Stimulated activated CD8-positive, alpha-beta memory T cell treated with anti-CD3 and anti-CD28 coated beads, Interleukin-4, amount 100 ng/mL, for 1 hour (primary cell): ENCODE measurements around the gene GNAI2.
"Not testable (repeated sequence)": the region's sequence is repeated elsewhere in the genome, so short reads cannot be mapped to it uniquely, and the experiment has no call there.

Experiments
- DNase-seq, 2 donors: peaks; one replicate each; pipeline ENCODE4 v3.0.0-alpha.2; 2020; ENCODE audit warnings: low read depth in 2 of 2, low spot score in 1 of 2

GNAI2 gene

DNA sequence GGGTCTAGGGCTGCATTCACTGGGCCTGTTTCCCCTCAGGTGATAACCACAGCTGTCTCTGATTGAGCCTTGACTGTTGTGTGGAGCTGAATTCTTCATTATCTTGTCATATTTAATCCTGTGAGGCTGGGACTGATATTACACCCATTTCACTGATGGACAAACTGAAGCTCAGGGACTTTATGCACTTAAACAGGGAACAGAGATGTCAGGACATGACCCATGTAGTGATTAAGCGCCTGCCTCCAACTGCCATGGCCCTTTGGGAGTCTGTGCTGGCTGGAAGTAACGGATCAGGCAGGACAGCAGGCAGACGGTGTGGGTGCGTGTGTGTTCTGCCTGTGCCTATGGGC, 7.5 kb downstream of the GNAI2 start:
- no peak for DNase-seq

DNA sequence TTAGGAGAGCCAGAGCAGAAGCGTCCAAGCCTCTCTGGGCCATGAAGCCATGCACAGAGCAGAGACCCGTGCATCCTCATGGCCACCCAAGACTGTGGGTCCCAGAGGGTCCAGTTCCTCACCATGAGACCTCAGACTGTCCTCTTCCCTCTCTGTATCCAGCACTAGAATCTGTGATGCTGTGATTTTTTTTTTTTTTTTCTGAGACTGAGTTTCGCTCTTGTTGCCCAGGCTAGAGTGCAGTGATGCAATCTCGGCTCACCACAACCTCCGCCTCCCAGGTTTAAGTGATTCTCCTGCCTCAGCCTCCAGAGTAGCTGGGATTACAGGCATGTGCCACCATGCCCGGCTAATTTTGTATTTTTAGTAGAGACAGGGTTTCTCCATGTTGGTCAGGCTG, 8.8 kb downstream of the GNAI2 start:
- DNase-seq = not testable (repeated sequence)

DNA sequence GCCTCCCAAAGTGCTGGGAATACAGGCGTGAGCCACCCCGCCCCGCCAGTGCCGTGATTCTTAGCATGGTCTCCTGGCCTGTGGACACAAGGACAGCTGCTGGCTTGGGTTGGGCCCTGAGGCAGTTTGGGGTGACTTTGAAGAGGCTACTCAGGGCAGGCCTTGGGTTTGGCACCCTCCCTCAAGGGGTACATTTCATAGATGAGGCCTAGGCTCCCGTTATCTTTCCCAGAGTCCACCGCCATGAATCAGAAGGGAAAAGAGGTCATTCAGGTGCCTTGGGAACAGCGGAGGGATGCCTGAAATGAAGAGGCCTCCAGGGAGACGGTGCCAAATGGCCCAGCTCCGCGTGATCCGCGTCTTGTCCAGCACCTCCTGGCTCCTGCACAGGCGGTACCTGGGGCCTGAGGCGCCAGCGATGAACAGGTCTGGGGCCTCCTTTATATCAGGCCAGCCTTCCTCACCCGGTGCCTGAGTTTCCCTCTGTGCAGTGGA, 9.3 kb downstream of the GNAI2 start:
- DNase-seq = no peak

DNA sequence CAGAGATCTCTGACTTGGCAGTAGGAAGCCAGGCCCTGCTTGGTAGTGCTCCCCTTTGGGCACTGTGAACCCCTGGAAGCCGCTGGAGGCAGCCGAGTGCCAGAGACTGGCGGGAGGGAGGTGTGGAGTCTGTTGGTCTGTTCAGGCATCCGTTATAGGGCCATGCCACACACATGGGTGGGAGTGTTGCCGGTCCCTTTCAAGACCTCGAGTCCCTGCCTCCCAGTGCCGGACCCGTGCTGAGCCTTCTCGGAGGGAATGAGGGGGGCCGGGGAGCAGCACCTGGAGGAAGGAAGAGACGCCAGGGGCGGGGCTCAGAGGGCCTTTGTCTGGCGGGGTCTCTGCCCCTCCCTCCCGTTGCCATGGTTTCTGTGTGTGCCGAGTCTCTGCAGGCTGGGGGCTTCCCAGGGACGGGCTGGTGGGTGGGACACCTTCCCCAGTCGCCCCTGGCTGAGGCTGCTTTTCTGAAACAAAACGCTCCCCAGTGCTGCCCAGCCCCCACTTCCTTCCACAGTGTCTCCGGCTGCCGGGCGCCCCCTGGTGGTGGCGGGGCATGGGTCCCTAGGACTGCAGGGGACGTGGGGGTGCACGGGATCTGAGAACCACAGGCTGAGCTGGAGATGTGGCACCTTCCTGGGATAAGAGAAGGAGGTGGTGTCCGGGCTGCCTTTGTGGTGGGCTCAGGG, 10.0 kb downstream of the GNAI2 start:
- peak; percentile 90 to 98 for DNase-seq

DNA sequence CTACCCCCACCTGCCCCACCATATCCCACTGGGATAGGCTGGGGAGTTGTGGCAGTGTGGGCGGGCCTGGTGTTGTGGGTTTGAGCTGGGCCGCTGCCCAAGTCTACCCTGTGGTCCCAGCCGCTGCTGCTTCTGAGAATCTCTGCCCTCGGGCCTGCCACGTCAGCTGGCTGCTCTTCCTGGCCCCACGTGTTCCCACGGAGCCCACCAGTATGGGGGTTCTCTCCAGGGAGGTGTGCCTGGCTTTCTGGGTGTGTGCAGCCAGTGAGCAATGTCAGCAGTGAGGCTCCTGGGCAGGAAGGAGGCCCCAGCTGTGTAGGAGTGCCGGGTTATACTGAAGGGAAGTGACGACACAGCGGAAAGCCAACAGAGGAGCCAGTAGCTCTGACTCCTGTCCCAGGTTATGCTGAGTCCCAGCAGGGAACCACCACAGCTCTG, 10.5 kb downstream of the GNAI2 start:
- peak; percentile 56 to 63 for DNase-seq

DNA sequence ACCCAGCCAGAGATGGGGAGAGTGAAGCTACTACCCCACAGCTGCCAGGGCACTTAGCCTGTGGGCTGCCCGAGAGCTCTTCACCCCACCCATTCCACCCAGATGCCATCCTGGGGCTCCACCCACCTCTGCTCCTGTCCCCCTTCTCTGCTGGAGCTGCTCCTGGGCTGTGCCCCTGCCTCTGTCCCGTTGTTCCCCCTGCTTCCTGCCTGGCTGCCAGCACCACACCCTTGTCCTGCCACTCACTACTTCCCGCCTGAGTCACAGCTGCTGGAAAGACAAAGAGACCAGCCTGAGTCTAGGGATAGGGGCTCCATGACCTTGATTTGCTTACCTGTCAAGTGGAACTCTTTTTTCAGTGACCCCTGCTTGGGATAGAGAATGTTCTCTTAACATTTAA, 12.4 kb downstream of the GNAI2 start:
- DNase-seq = no peak

DNA sequence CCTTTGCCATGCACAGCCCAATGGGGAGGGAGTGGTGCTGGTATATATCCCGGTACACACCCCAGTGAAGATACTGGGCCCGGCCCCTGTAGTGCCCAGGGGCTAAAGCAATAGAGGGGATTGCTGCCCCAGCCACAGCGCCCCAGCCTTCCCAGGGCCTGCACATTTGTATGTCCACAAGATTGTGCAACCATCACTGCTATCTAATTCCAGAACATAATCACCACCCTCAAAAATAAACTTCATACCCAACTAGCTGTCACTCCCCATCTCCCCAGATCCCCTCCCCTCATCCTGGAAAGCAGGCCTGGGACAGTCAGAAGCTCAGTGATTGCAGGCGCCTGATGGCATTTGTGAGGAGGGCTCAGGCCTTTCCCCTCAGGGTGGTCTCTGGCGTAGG, 13.5 kb downstream of the GNAI2 start:
- DNase-seq = no peak

DNA sequence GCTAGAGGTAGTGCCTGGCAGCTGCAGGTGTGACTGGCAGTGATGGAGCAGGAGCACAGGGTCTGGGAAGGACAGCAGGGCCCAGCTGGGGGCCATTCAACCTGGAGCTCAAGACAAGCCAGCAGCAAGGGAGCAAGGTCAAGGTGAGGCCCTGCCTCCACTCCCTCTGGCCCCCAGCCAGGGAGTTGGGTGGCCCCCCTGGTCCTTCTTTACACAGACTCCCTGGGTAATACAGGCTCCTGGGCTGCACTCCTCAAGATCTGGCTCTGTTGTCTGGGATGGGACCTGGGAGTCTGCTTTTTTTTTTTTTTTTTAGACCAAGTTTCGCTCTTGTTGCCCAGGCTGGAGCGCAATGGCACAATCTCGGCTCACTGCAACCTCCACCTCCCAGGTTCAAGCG, 14.5 kb downstream of the GNAI2 start:
- DNase-seq = no peak

DNA sequence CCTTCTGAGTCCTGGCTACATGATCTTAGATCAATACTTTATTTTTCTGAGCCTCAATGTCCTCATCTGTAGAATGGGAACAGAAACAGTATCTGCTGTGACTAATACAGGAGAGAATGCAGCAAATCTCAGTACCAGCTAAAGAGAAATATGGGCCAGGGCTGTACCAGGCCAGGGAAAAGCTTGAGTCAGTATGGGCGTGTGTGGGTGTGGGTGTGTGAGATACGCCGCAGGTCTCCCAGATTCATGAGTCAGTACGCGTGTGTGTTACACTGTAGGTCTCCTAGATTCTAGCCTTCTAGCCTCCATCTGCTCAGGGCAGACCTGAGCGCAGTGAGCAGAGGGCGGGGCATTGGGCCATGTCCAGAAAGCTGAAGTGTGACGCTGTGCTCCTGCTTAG, 15.2 kb downstream of the GNAI2 start:
- no peak for DNase-seq

DNA sequence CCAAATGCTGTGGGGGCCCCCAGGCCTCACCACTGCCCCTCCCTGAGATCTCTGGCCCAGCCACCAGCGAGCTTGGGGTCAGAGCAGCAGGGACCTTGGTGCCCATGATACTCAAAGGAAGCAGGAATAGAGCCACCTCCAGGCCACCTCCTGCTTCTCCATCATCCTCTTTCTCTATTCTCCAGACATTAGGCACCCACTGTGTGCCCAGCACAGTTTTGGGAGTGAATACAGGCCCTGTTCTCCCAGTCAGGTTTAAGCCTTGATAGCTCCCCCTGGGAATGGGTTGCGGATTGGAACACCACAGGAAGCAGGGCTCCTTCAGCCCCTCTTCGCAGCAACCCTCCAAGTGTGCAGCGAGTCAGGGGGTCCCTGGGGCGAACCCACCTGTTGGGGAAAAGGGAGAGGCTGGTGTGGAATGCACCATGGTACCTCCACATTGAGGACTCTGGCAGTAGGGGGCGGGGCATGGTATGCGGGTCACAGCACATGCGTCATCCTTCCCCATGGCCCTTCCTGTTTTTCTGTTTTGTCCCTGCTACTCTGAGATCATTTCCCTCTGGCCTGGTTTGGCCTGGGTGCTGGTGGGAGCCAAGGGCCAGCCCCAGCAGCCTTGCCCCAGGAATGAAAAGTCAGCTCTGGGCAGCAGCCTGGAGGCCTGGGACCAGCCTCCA, 18.7 kb downstream of the GNAI2 start:
- no peak for DNase-seq

DNA sequence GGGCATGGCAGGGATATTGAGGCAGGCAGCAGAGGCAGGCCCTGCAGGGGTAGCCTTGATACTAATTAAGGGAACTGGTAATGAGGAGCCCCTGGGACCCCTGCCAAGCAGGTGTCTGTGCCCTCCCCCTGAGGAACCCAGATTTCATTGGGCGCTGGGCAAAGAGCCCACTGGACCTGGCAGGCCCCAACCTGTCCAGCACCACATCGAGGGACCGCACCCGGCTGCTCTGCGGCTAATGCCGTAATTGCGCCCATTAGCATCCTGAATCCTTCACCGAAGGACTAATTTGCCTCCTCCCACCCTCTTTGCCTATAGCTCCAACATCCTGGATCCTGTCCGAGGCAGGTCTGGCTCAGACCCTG, 19.2 kb downstream of the GNAI2 start:
- no peak for DNase-seq

DNA sequence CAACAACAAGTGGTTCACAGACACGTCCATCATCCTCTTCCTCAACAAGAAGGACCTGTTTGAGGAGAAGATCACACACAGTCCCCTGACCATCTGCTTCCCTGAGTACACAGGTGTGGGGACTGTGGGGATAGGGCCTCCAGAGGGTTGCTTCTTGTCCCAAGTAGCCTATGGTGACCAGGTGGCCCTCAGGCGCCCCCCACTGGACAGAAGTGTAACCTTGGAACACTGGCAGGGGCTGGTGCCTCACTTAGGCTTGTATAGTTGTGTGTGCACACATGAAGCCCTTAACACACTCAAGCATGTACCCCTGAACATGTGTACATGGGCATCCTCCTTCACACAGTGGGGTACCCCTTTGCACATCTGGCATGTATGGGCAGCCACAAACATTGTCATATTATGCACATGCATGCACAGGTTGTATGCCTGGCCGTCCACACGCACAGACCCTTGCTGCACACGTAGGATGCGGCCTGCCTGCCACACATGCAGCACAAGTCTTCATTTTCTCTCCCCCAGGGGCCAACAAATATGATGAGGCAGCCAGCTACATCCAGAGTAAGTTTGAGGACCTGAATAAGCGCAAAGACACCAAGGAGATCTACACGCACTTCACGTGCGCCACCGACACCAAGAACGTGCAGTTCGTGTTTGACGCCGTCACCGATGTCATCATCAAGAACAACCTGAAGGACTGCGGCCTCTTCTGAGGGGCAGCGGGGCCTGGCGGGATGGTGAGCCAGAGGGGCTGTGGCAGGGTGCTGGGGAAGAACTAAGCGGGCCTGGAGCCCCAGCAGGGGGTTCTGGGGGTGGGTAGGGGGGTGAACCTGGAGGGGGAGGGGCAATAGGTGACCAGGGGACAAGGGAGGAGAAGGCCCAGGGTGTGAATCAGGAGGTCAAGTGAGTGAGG, 21.2 kb downstream of the GNAI2 start:
- no peak for DNase-seq

DNA sequence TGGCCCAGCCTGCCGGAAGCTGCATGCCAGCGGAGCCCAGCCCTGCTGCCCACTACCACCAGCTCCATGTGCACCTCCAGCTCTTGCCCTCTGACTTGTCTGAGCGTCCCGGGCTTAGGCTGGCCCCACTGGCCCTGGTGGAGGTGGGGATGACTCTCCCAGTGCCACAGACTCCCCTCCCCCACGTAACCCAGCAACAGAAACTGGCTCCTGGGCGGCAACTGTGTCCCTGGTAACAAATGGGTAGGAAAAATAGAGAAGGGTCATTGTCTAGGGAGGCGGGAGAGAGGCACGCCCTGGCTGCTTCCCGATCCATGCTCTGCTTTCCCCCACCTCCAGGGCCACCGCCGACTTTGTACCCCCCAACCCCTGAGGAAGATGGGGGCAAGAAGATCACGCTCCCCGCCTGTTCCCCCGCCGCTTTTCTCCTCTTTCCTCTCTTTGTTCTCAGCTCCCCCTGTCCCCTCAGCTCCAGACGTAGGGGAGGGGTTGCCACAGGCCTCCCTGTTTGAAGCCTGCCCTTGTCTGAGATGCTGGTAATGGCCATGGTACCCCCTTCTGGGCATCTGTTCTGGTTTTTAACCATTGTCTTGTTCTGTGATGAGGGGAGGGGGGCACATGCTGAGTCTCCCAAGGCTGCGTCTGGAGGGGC, 22.2 kb downstream of the GNAI2 start:
- no peak for DNase-seq

DNA sequence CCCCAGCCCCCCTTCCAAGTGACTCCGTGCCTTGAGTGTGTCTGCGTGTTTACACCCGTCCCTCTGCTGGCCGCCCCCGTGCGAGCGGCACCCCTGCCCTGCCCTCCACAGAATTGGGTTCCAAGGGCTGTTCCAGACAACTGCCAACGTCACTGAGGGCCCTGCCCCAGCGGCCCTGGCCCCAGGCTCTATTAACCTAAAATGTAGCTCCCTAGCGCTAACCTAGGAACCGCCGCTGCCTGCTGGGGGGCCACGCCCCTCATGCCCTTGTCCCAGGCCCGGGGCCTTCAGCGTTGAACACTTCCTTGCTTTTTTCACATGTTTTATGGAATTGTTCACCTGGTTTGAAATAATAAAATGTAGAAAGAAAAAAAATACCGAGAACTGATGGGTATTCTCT, 23.0 kb downstream of the GNAI2 start:
- no peak for DNase-seq

DNA sequence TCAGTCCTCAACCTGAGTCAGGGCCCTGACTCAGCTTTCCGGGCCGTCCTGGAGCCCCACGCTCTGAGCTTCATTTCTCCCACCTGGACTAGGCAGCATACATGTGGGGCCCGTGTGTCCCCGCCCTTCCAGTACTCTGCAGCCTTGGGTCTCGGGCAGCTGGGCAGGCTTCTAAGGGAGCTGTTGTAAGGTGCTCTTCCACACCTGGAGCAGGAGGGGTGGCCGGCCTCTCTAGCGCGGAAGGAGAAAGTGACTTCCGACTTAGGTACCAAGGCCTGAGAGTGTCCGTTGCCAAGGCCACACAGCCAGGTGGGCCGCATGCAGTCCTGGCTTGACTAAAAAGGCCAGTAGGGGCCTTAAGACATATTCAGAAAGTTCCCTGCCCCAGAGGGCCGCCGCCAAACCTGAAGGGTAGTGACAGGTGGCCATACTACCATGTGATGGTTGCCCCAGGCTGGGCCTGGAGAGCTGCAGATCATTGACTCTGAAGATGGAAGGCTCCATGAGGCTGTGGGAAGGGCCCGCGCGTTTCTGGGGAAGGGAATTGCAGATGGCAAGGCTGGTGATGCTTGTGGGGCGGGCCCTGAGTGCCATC, 23.5 kb downstream of the GNAI2 start:
- DNase-seq = no peak

DNA sequence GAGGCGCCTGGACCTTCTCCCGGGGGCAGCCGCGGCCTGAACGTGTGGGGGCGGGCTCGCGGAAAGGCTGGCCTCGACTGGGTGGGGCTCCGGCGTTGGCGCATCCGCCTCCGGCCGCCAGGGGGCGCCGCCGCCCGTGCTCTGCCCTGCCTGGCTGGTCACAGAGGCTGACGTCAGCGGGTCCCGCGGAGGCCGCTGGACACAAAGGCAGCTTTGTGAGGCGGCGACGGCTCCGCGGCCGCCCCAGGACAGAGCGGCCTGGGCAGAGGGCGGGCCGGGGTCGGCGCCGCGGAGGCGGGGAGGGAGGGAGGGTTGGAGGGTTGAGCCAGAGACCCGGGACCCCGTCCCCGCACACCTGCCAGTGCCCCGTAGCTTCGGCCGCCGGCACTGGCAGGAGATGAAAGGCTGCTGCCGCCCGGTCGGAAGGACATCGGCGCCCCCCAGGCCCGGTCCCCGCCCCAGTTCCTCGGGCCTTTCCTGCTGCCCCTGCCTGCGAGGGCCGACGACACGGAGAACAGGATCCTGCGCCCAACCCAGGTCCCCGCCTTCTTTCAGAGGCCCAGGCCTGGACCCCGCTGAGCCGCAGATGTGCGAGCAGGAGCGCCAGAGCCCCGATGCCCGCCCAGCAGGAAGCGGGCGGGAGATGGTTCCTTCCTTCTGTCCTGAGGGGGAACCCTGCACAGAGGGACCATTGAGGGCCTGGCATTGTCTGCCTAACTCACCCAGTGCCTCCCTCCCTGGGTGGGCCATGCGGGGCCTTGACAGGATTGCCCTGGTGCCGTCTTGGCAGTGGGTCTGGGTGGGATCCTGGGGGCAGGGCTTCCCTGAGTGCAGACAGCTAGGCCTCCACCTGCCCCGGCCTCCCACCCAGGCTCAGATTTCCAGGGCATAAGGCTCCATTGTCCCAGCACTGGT, 24.3 kb downstream of the GNAI2 start:
- peak; percentile 56 to 63 for DNase-seq

DNA sequence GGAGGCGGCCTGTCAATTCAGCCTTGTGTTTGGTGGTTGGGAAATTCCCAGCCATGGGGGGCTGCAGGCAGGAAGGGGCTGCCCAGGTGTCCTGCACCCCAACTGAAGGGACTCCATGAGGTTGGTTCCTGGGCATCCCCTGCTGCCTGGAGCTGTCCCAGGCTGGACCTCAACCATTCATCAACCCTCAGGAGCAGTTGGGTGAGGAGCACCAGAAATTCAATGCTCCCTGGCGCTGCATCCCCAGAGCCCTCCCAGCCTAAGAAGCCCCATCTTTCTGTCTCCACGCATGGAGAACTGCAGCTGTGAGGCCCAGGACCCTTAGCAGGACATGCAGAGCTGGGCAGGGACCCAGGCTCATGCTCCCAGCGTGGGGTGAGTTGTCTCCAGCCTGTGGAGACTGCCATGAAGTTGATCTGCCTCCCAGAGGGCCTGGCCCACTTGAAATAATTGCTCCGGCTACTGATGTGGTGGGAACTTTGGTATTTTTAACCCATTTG, 25.0 kb downstream of the GNAI2 start:
- no peak for DNase-seq

DNA sequence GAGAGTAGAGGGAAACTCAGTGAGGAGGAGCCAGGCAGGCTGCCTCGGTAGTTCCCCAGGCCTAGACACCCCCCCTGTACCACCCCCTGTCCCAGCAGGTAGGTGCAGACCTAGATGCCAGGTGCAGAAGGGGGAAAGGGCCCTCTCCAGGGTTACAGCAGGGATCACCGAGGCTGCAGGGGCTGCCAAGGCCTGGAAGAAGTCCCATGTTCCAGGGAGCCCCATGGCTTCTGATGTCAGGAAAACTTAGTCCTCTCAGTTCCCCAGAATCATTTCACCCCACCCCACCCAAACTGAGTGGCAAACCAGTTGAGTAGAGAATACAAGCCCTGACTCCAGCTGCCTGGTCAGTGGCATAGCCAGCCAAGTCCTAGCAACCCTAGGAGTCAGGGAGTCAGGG, 25.5 kb downstream of the GNAI2 start:
- DNase-seq = no peak

DNA sequence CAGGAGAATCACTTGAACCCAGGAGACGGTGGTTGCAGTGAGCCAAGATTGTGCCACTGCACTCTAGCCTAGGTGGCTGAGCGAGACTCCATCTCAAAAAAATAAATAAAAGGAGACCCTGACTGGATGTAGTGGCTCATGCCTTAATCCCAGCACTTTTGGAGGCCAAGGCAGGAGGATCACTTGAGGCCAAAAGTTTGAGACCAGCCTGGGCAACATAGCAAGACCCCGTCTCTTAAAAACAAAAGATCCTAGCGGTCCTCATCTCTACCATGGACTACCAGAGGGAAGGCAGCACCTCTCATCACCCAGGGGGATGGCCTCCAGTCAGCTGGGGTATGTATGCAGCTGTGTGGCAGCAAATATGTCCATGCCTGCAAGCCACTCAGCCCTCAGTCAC, 26.2 kb downstream of the GNAI2 start:
- DNase-seq = not testable (repeated sequence)

DNA sequence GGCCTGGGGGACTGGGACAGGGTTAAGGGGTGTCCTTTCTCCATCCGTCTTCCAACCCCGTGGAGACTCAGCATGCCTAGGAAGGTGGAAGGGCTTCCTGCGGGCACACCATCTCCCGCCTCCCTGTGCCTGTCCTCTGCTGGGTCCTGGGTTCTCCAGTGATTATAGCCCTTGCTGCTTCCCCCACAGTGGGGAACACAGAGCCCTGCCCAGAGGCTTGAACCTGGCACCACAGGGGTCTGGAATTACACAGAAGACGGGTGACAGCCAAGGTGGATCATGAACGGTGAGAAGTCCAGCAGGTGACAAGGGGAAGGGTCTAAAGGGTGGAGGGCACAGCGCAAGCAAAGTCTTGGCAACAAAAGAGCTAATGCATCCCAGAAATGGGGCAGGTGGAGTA, 26.8 kb downstream of the GNAI2 start:
- DNase-seq = no peak
